OCI-LY7 (cell line): Measurements from ENCODE around the gene MAP6.

Experiments used
- EZH2phosphoT487 ChIP-seq: fragments of 200-600 bp; sonication (generic); IDR thresholded peaks from 2 replicates; pipeline ENCODE4 v1.6.1; 2018; ENCODE audit warnings: low read depth, borderline replicate concordance, mild to moderate bottlenecking, mixed run types, antibody characterized with exemption, low read length, moderate library complexity, mixed read lengths
- TF ChIP-seq, protein P1 (sequence below): fragments of 200-600 bp; sonication (generic); conservative IDR thresholded peaks from 2 replicates; pipeline ENCODE4 v1.5.1; 2014; ENCODE audit warnings: mild to moderate bottlenecking, antibody characterized with exemption, low read length, moderate library complexity, mixed read lengths

- TF ChIP-seq, protein P1, sequence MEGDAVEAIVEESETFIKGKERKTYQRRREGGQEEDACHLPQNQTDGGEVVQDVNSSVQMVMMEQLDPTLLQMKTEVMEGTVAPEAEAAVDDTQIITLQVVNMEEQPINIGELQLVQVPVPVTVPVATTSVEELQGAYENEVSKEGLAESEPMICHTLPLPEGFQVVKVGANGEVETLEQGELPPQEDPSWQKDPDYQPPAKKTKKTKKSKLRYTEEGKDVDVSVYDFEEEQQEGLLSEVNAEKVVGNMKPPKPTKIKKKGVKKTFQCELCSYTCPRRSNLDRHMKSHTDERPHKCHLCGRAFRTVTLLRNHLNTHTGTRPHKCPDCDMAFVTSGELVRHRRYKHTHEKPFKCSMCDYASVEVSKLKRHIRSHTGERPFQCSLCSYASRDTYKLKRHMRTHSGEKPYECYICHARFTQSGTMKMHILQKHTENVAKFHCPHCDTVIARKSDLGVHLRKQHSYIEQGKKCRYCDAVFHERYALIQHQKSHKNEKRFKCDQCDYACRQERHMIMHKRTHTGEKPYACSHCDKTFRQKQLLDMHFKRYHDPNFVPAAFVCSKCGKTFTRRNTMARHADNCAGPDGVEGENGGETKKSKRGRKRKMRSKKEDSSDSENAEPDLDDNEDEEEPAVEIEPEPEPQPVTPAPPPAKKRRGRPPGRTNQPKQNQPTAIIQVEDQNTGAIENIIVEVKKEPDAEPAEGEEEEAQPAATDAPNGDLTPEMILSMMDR: no peak
- no peak for TF ChIP-seq EZH2phosphoT487
Measured at GRCh38 chr11:75703695-75704237, 34.9 kb upstream of the MAP6 start.
